Common myeloid progenitor, CD34-positive (primary cell): ENCODE measurements around the gene KCTD2.
A peak's percentile ranks its signal among the peaks of the same experiment; 100 is the strongest.
"Not testable (repeated sequence)": the region's sequence is repeated elsewhere in the genome, so short reads cannot be mapped to it uniquely, and the experiment has no call there.

Experiments
- CTCF ChIA-PET: fragments of 350-600 bp; sonication (Branson Sonifier 250); formaldehyde crosslinking; loops from one replicate; lab custom pipeline; 2021; ENCODE audit warnings: antibody characterized with exemption; lab: Charles Lee
- POLR2A ChIA-PET: fragments of 350-600 bp; sonication (Branson Sonifier 250); formaldehyde crosslinking; loops from one replicate; lab custom pipeline; 2021; ENCODE audit warnings: antibody characterized with exemption; lab: Charles Lee
- DNase-seq, 3 donors: peaks; one replicate each; pipeline versions ENCODE4 v3.0.0 to v3.0.0-alpha.2; 2013
- H3K27ac ChIP-seq, 2 experiments: 1 replicate in 1 of 2; 2 replicates in 1 of 2; pipeline ENCODE4 v1.7.0; 2013; ENCODE audit warnings: inconsistent platforms in 2 of 2, low read length in 2 of 2, mild to moderate bottlenecking in 2 of 2, low read depth in 1 of 2, moderate library complexity in 1 of 2; ENCODE audit not compliant: severe bottlenecking in 2 of 2, insufficient read depth in 1 of 2, poor library complexity in 1 of 2
- H3K27me3 ChIP-seq, 5 experiments: replicated peaks in 2 of 5; 1 replicate in 3 of 5; 2 replicates in 2 of 5; pipeline versions ENCODE4 v1.6.1 to v1.7.0; 2013; ENCODE audit warnings: low read length in 4 of 5, mild to moderate bottlenecking in 2 of 5, moderate library complexity in 2 of 5, inconsistent platforms in 1 of 5; ENCODE audit not compliant: insufficient read depth in 5 of 5, control insufficient read depth in 4 of 5
- H3K36me3 ChIP-seq, 4 experiments: 1 replicate in 2 of 4; 2 replicates in 2 of 4; pipeline versions ENCODE4 v1.6.1 to v1.7.0; 2013; ENCODE audit warnings: low read length in 3 of 4, control low read depth in 1 of 4, mild to moderate bottlenecking in 1 of 4; ENCODE audit not compliant: control insufficient read depth in 4 of 4, insufficient read depth in 4 of 4
- H3K4me1 ChIP-seq, 4 experiments: 1 replicate in 3 of 4; 2 replicates in 1 of 4; pipeline versions ENCODE4 v1.6.1 to v1.7.1; 2013; ENCODE audit warnings: low read length in 3 of 4, mild to moderate bottlenecking in 3 of 4, control low read depth in 1 of 4, inconsistent platforms in 1 of 4, moderate library complexity in 1 of 4; ENCODE audit not compliant: control insufficient read depth in 4 of 4, insufficient read depth in 4 of 4; ENCODE audit errors: control extremely low read depth in 1 of 4
- H3K4me3 ChIP-seq, 7 experiments: 1 replicate in 4 of 7; 2 replicates in 3 of 7; pipeline versions ENCODE4 v1.5.1 to v1.7.0; 2013; ENCODE audit warnings: mild to moderate bottlenecking in 7 of 7, low read length in 6 of 7, moderate library complexity in 6 of 7, inconsistent platforms in 2 of 7, low read depth in 2 of 7, control low read depth in 1 of 7; ENCODE audit not compliant: insufficient read depth in 4 of 7, control insufficient read depth in 1 of 7; ENCODE audit errors: extremely low read depth in 1 of 7
- H3K9me3 ChIP-seq, 5 experiments: 1 replicate in 4 of 5; 2 replicates in 1 of 5; pipeline versions ENCODE4 v1.6.1 to v1.7.1; 2013; ENCODE audit warnings: low read length in 4 of 5, mild to moderate bottlenecking in 2 of 5, inconsistent platforms in 1 of 5, low read depth in 1 of 5, moderate library complexity in 1 of 5; ENCODE audit not compliant: control insufficient read depth in 4 of 5, insufficient read depth in 2 of 5; ENCODE audit errors: control extremely low read depth in 1 of 5
- WGBS: methylation state at CpG from one replicate; pipeline ENCODE4 v1.1.5; 2013; ENCODE audit not compliant: insufficient coverage; 5-methylcytosine and 5-hydroxymethylcytosine counted together

KCTD2 gene

DNA sequence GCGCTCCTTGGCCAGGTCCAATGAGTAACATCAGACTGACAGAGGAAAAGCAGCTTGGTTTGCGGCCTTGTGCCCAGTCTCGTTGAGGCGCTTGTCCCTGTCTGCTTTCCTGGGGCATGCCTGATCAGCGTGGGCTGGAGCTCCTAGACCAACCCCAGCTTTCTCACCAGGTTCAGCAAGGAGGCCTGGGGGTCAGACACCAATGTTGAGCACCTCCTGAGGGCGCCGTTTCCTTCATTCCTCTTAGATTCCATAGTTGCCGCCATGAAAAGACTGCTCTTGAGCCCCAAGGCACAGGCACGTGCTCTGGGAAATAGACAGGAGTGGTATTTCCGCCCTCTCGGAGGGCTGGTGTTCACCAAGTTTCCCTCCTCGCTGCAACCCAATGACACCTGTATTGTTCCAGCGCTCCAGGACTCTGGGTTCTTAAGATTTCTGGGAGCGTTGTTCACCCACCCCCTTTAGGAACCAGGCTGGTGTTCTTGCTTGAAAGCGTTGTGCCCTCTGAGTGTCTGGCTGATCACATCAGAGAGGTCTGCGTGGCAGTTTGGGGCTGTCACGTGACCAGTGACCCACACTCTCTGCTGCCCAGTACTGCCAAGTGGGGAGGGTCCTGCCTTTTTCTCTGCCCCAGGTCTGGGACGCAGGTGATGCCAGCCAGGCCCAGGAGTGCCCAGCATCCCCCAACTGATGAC, 18.0 kb downstream of the KCTD2 start:
- no peaks in the 10 kb centered on the region for H3K27me3 ChIP-seq
- CTCF ChIA-PET: interaction anchor here (0.6 to 9.9 kb wide), 8 partner anchors 8 to 137 kb away, joined by 3 to 107 read pairs (median 4); partner anchors contain the start of gene NT5C
- no peak overlapping the region for H3K4me3 ChIP-seq
- POLR2A ChIA-PET: no interaction called here
- 97% methylated on average over 16 of the region's 18 CpGs for WGBS
- H3K9me3 ChIP-seq: no peaks in the 10 kb centered on the region
- peaks cover 9 to 50% (median 43%) of the 10 kb centered on the region in 4 experiments for H3K36me3 ChIP-seq
- no peak overlapping the region for H3K27ac ChIP-seq
- DNase-seq: no peak
- H3K4me1 ChIP-seq: peaks cover 0 to 21% (median 19%) of the 10 kb centered on the region in 4 experiments

DNA sequence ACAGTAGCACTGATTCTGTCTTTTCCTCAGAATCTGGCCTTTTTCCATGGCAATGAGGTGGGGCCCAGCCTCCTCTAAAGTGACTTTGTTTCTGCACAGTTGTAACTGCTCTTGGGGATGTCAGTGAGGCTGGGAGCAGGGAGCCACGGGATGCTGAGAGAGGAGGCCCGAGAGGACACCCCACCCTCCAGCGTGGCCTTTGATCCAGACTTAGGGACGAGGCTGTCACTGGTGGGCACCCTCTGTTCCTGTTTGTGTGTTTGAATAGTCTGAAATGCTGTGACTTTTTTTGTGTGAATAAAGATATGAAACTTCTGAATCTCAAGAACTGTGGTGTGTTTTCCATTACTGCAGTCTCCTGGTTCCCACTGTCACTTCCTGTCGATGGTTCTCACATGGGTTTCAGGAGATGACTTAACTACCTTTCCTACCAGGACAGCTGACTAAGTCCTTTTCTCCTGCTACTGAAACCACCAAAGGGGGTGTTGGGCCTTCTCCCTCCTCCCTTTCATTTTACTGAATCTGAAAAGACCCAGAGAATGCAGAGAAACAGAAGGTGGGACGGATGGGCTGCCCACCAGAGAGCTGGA, 18.6 kb downstream of the KCTD2 start:
- Histone ChIP-seq H3K9me3 (no peaks in the 10 kb centered on the region), H3K4me3 (no peak overlapping the region), H3K36me3 (peaks cover 9 to 47% (median 41%) of the 10 kb centered on the region in 4 experiments), H3K4me1 (peaks cover 0 to 21% (median 18%) of the 10 kb centered on the region in 4 experiments), H3K27me3 (no peaks in the 10 kb centered on the region), H3K27ac (no peak overlapping the region)
- ChIA-PET POLR2A (no interaction called here), CTCF (interaction anchor here (0.9 to 1.5 kb wide), 2 partner anchors 14 to 54 kb away, joined by 4 read pairs; no protein-coding TSS in a partner anchor)
- WGBS: 74% methylated on average over 5 of the region's 6 CpGs
- DNase-seq: no peak

GRCh38 chr17:75067856-75068255, 20.8 kb downstream of the KCTD2 start:
- POLR2A ChIA-PET: no interaction called here

DNA sequence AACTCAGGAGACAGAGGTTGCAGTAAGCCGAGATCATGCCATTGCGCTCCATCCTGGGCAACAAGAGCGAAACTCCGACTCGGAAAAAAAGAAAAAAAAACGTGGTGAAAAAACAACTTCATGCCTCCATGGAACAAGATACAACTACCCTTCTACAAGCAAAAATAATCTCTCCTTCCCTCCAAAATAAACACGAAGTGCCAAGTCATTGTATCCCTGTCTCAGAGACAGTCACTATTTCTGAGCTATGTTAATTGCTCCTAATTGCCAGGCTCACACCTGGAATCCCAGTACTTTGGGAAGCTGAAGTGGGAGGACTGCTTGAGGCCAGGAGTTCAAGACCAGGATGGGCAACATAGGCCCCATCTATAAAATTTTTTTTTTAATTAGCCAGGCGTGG, 21.7 kb downstream of the KCTD2 start:
- Histone ChIP-seq H3K9me3 (no peaks in the 10 kb centered on the region), H3K36me3 (peaks cover 0 to 18% (median 14%) of the 10 kb centered on the region in 4 experiments), H3K4me3 (no peak overlapping the region), H3K27ac (no peak overlapping the region), H3K4me1 (peaks cover 0 to 21% (median 18%) of the 10 kb centered on the region in 4 experiments), H3K27me3 (no peaks in the 10 kb centered on the region)
- no peak for DNase-seq
- POLR2A ChIA-PET: no interaction called here
- WGBS: 94% methylated on average over 5 of the region's 8 CpGs
- CTCF ChIA-PET: interaction anchor here (0.8 to 9.2 kb wide), 12 partner anchors 8 to 170 kb away, joined by 3 to 107 read pairs (median 5); partner anchors contain the start of genes NUP85 and SLC16A5

More at GRCh38 chr17:75067856-75068255, 20.8 kb downstream of the KCTD2 start:
- H3K27ac ChIP-seq: no peak overlapping the region
- peaks cover 2 to 27% (median 22%) of the 10 kb centered on the region in 4 experiments for H3K36me3 ChIP-seq
- DNase-seq: peak in 2 of 3 donors; percentile 57 to 73
- CTCF ChIA-PET: interaction anchor here (0.8 to 2.5 kb wide), 7 partner anchors 9 to 171 kb away, joined by 3 to 9 read pairs (median 4); no protein-coding TSS in a partner anchor
- H3K9me3 ChIP-seq: no peaks in the 10 kb centered on the region
- no peaks in the 10 kb centered on the region for H3K27me3 ChIP-seq
- peaks cover 0 to 21% (median 18%) of the 10 kb centered on the region in 4 experiments for H3K4me1 ChIP-seq
- H3K4me3 ChIP-seq: peak overlapping the region in 3 of 7 experiments; percentile 2 to 48 (median 4)
- no CpG with 5 or more reads among the region's 4 CpGs for WGBS

- POLR2A ChIA-PET: interaction anchor here (1.8 kb wide), 1 partner anchor 55 kb away, joined by 7 read pairs; no protein-coding TSS in a partner anchor
These were observed 22.8 kb downstream of the KCTD2 start for GRCh38 chr17:75069783-75070182.

GRCh38 chr17:75071478-75072271, 24.6 kb downstream of the KCTD2 start:
- H3K27ac ChIP-seq: not testable (repeated sequence)
- CTCF ChIA-PET: interaction anchor here (0.5 to 9.2 kb wide), 8 partner anchors 11 to 54 kb away, joined by 3 to 107 read pairs (median 4); partner anchors contain the start of gene SLC16A5
- WGBS: 90% methylated on average over 5 of the region's 8 CpGs

More at GRCh38 chr17:75069783-75070182, 22.8 kb downstream of the KCTD2 start:
- peaks cover 0 to 21% (median 18%) of the 10 kb centered on the region in 4 experiments for H3K4me1 ChIP-seq
- no peak overlapping the region for H3K27ac ChIP-seq
- CTCF ChIA-PET: interaction anchor here (0.7 to 9.2 kb wide), 16 partner anchors 8 to 136 kb away, joined by 3 to 107 read pairs (median 4); partner anchors contain the start of gene NUP85
- no peaks in the 10 kb centered on the region for H3K27me3 ChIP-seq
- no peak overlapping the region for H3K4me3 ChIP-seq
- peaks cover 0 to 8% (median 5%) of the 10 kb centered on the region in 4 experiments for H3K36me3 ChIP-seq
- 100% methylated on average over 1 of the region's 2 CpGs for WGBS
- H3K9me3 ChIP-seq: no peaks in the 10 kb centered on the region
- DNase-seq: peak; percentile 34 to 56 (median 51)

More at GRCh38 chr17:75071478-75072271, 24.6 kb downstream of the KCTD2 start:
- H3K4me3 ChIP-seq, POLR2A ChIA-PET, H3K27me3 ChIP-seq, H3K36me3 ChIP-seq, H3K4me1 ChIP-seq, H3K9me3 ChIP-seq: not testable (repeated sequence)
- peak in 1 of 3 donors; percentile 47 for DNase-seq
